SK-N-SH treated with all-trans-retinoic acid at 6 μM for 48 hours (cell line): Measurements from ENCODE around the gene GALNT12.

Source experiments
- RARB ChIP-seq: fragments of 250-450 bp; sonication (Bioruptor Pico); IDR thresholded peaks from 2 replicates; pipeline ENCODE4 v1.8.0; 2021; ENCODE audit warnings: mild to moderate bottlenecking, moderate library complexity
- SNAI2 ChIP-seq: fragments of 250-450 bp; sonication (Bioruptor Pico); IDR thresholded peaks from 2 replicates; pipeline ENCODE4 v1.5.0; 2020; ENCODE audit warnings: mild to moderate bottlenecking, moderate library complexity
- TSHZ2 ChIP-seq: fragments of 250-450 bp; sonication (Bioruptor Pico); IDR thresholded peaks from 2 replicates; pipeline ENCODE4 v1.5.0; 2020; ENCODE audit warnings: mild to moderate bottlenecking, moderate library complexity
- ZFP30 ChIP-seq: fragments of 450-650 bp; formaldehyde crosslinking; IDR thresholded peaks from 2 replicates; pipeline ENCODE4 v1.5.0; 2022; ENCODE audit warnings: mild to moderate bottlenecking, moderate library complexity

GRCh38 chr9:98805506-98806272 lies 1.8 kb upstream of the GALNT12 start:
- TF ChIP-seq RARB (CRISPR knock-in tag) (no peak), SNAI2 (no peak), TSHZ2 (CRISPR knock-in tag) (no peak), ZFP30 (CRISPR knock-in tag) (no peak)
